ENCODE measurements around the gene PIR.

Gene PIR

DNA sequence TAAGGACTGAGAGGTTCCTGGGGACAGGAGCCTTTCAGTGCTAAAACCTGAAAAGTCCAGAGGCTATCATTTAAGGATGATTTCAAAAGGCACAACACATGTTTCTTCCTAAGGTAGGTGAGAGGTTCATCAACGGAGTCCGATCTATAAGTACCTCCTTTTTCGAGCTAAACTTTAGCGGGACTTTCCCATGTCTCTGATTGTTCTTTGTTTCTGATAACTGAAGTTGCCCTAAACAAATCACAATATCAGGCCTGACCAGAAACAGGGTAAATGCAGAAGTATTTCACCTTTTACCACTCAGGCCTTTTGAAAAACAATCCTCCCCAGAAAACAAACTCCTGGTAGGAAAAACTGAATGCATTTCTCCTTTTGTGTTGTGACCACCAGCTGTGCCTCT lies 17.6 kb downstream of the PIR start:
- no peak for DNase-seq

DNA sequence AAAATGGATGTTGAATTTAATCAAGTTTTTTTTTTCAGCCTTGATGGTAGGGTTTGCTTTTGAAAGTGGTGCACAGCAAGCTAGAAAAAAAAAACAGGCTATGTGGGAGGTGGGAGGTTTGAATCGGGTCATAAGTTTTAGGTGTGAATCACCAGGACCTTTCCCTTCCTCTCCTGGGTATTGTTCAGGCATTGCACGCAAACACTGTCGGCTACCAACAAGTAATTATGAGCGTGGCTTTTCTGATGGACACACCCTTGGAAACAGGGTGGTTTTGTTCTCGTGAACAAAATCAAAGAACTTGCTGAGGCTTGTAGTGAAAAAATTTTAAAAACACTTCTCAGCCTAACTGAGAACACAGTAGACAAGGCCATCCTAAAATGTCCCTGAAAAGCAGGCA lies 18.1 kb downstream of the PIR start:
- DNase-seq: no peak

DNA sequence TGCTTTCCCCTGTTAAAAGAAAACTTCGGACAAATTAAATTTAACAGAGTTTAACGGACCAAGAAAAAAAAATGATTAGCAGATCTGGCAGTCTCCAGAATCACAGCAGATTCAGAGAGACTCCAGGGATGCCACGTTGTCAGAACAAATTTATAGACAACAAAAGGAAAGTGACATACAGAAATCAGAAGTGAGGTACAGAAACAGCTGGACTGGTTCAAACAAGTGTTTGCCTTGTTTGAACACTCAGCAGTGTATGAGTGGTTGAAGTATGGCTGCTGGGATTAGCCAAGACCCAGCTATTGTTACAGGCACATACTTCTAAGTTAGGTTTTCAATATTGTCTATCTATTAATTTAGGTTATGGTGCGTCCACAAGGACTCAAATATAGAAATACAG lies 19.1 kb downstream of the PIR start:
- DNase-seq: no peak

DNA sequence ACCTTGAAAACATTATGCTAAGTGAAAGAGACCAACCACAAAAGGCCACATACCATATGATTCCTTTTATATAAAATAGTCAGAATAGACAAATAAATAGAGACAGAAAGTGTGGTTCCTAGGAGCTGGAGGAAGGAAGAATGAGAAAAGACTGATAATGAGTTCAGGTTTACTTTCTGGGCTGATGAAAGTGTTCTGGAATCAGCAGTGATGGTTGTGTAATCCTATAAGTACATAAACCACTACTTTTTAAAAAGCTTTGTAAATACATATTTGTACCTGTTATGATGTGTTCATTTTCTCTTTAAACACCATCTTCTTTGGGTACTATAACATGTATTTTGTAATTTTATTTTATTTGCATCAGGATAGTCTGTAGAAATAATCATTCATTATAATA lies 20.6 kb downstream of the PIR start:
- DNase-seq: no peak

DNA sequence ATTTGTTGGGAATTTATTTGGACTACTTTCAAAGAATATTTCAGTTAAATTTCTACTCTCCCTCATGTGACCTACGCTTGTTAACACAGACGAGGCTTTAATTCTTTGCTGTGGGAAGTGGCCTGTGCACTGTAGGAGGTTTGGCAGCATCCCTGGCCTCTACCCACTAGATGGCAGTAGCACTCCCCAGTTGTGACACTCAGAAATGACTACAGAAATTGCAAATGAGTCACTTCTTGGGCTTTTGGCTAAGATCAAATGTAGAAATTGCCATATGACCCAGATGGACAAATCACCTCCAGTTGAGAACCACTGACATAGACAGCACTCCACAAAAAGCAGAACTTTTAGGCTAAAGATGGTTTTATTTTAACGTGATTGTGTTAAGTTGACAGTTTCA lies 22.1 kb downstream of the PIR start:
- DNase-seq: peak; percentile 71 to 82

DNA sequence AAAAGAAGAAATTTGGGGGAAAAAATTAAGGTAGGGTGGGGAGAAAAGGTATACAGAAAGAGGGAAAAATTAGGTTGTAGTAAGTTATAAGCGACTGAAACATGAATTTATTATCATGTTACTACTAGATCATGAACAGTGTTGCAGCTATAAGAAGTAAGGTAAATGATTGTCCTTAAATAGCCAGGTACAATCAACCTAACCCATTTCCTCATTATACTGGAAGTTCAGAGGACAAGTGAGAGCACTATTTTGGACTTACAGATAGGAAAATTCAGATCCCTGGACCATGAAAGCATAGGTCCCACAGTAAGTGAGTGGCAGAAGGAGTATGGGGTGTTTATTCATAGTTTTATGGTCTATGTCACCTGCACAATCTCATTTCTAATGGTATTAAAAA lies 23.5 kb downstream of the PIR start:
- DNase-seq: no peak

DNA sequence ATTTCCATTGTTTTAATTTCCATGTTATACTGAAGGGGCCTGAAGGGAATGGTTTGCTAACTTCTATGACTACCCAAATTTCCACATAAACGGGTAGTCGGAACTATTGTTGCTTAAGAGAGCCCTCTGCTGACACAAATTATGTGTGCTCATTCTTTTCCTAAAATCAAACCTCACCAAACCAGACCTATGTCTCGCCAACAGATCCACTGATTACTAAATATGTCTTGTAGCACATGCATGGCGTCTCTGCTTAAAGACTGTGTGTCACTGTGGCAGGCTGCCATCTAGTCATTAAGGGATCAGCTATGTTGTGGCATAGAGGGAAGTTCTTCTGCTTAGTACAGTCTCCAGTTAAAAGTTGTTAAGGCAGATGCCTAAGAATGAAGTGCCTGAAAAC lies 25.1 kb downstream of the PIR start:
- DNase-seq: peak; percentile 43 to 50

DNA sequence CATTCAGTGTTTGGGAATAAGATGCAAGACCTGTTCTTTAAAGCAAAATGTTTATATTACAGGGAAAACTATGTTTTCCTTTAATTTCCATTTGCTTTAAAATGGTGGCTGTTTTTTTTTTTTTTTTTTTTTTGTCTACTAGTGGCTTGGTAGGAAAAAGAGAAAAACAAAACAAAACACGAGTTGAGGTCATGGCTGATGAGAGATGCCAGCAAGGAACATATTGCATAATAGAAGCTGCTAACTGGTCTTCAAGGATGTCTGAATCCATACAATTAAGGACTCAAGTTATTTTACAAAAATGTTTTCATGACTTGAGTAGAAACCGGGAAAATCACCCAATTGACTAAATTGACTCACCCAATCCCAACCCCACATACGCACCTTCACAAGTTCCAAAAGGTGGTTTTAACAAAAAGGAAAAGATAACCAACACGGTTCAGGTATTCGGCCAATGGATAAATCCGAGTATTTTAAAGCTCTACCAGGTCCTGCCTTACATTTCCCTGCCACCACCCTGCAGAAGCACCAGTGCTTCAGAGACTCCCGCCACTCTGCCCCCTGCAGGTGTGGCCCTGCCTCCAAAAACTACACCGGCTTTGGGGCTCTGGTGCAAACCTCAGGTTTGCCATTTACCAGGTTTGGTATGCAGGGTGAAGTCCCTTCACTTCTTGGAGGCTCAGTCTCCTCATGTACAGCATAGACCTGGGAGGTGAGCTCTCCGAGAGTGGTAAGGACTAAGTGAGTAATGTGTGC lies 27.1 kb downstream of the PIR start:
- no peak for DNase-seq

DNA sequence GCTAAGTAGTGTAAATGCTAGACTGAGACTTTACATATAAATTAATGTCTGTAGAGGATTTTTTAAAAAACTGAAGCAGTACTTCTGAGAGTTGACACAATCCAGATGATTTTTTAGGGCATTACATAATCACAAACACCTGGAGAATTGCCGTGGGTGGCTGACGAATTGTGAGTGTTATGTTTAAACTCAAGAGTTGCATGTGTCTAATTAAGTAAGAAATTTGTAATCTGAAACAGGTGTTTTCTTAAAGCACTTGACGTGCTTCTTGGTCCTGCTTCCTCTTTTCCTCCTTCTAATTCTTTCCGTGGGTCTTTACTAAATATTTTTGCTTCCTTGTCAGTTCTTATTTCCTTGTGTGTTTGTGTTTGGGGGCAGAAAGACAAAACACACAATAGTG lies 27.8 kb downstream of the PIR start:
- no peak for DNase-seq

DNA sequence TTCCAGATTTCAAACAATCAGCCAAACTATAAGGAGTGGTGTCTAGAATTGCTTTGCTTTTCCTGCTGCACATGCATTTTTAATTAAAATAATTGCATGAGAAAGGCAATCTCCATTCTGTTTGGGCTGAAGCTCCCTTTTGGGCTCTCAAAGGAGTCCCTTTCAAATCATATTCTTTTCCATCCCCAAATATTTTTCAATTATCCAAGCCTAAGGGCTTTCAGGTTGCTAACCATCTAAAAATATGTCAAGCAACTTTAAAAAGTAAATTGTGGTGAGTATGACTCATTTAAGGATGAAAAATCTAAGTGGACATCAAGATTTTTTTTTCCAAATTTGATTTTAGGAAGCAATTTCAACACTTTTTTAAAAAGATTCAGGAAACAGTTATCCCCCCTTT lies 28.4 kb downstream of the PIR start:
- DNase-seq: no peak

DNA sequence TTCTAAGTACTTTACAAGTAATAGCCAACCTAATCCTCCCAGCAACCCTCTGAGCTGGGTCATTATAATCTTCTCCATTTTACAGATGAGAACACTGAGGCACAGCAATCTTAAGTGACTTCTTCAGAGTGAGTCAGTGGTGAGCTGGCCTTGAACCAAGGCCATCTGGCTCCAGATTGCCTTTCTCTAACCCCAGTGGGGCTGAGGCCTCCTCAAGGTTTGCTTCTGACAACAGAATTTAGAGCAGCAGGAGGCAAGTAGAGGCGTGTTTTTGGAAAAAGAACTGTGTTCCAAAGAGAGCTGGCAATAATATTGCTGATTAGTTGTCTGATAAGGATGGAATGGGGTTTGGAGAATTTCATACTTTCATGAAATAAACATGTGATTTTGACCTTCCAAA lies 41.2 kb downstream of the PIR start:
- no peak for DNase-seq

DNA sequence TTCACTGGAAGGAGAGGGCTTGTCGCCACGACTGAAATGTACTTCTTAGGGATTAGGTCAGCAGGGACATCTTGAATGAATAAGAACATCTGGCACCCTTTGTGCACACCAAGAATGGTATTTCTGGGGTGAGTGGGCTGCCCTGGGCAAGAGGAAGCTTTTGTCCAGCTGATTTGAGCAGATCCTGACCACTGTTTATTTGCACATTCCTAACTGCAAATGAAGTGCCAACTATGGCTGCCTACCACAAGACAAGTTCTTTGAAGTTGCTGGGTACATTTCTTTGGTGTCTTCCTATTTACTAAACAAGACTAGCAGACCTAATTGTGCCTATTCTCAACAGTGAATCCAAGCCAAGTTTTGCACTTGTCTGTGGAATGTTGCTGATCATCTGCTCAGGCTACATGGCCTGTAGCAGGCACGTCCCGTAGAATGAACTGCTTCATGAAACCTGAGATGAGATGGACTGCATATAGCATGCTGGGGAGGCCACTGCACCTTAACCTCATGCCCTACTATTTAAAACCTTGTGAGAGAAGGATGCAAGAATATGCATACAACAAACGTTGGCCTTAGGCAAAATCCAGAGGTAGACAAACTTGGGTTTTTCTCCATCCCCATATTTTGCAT lies 45.0 kb downstream of the PIR start:
- DNase-seq: no peak

DNA sequence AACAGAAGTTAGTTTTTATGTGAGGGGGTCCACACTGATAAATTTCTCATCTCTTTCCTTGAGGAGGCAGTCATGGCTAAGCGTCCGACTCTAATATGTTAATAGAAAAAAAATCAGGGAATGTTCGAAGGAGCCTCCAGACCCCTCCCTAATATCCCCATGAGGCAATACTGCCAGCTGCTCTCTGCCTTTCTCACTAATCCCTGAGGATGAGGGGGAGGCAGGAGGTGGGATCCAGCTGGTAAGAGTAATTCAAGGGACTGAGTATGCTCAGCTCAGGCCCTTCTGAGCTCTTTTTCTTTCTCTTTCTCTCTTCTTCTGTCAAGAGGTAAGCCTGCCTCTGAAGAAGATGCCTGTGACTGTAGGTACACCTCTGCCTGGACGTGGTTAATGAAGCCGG lies 51.7 kb downstream of the PIR start:
- DNase-seq: no peak

DNA sequence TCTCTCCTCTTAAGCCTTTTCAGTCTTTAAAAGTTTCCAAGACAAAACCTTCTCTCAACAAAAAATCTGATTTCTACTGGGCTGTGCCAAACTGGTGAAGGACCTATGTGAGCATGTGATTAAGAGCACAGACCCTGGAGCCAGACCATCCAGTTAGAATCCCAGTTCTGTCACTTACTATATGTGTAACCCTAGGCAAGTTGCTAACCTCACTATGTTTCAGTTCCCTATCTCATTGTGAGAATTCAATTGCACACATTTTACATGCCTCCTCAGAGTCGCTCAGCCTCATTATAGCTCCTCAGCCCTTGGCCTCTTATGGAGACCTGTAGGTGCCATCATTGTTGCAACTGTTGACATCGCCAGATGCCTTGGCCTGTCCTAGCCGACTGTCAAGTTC lies 54.8 kb downstream of the PIR start:
- DNase-seq: peak in 1 of 2 donors; percentile 3

DNA sequence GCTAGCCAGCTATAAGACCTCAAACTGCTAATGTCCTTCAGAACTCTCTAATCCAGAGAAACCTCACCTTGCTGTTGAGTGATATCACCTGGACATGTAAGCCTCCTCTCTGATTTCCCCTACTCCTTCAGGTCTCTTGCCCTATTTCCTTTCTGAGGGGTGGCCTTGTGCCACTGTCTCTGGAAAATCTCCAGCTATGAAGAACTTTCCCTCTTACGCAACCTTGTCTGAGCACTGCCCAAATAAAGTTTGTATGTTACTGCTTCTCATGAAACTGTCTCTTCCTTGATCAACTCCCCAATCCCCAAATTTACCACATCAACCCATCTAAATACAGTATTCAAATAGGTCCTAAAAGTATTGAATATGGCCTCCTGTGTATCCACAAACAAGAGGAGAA lies 55.4 kb downstream of the PIR start:
- no peak for DNase-seq

DNA sequence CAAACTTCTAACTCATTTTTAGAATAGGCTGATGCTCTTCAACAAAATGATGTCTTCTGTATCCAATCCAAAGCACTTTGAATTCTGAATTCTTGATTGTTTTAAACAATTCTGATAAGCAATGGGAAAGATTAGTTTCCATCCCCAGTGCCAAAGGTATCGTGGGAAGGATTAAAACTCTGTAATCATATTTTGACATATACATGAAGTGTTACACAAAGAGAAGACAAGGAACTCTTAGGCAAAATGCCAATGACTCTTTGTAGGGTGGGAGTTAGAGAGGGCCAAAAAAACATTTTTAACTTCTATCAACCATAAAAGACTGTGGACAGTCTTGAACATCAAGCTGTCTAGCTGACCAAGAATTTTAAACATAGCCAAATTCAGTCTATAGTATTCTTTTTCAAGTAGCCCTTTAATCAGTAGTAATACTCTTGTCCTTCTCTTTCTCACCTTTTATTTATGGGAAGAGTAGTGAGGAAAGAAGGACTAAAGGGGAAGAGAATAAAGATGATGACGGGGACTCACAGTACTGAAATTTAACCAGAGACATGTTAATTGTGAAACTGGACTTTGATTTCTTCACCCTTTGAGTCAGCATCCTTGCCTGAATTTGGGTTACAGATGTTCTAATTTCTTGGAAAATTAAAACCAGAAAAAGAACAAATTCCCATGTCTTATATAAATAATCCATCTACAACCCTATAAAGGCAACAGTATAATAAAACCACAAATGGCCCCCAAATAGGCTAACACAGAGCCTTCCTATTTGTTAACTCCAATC lies 57.1 kb downstream of the PIR start:
- DNase-seq: peak; percentile 24 to 39

DNA sequence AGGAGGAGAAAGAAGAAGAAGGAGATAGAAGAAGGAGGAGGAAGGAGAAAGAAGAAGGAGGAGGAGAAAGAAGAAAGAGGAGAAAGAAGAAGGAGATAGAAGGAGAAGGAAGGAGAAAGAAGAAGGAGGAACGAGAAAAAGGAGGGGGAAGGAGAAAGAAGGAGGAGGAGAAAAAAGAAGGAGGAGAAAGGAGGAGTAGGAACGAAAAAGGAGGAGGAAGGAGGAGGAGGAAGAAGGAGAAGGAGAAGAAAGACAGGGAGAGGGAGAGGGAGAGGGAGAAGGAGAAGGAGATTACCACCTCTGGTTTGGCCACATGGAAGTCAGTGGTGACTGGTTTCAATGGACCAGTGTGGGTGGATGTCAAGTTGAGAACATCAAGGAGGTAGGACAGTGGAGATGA lies 58.9 kb downstream of the PIR start:
- DNase-seq: no peak

DNA sequence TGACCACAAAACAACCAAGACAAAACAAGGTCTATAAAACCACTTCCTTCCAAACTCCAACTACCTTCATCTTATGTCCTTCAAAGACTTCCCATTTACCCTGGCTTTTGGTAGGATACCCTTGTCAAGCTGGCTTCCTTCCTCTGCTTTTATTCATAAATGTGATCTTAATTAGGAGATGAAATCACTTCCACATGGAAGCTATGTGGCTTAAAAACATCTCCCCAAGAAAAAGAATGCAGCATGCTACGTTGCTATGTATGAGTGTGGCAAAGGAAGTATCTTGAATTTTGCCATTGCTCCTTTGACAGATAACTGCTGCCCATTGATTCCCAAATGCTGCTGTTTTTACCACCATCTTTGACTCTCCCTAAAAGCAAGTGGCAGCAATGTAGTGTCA lies 62.5 kb downstream of the PIR start:
- no peak for DNase-seq

DNA sequence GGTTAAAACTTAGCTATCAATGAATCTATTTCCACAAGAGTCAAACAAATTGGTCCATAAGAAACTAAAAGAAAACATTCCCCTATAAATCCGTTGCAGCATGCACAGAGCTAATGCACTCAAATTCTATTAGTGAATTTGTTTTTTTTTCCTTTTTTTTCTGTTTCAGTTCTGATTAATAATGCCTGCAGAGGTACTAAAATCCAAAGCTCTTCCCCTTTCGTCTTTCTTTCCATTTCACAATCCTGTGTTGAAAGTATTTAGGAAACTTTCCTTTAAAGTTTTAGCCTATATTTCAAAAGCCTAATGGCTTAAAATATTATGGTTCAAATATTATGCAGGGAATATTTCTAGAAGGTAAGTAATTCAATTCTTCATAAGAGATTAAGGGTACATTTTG lies 63.1 kb downstream of the PIR start:
- peak; percentile 24 to 27 for DNase-seq

DNA sequence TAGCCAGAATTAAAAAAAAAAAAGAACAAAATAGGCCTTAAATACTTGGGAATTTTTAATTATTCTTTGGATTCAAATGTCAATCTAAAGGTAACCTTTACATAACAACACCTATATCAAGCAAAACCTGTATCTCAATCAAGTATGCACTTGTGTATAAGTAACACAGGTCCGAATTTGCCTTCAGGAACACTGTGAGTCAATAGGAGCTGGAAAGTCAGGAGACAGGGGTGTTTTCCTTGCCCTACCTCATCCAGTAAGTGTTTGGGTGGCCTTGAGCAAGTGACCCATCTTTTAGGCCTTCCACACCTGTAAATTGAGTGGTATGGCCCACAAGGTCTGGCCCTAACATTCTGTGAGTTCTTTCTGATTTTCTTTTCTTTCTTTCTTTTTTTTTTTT lies 68.1 kb downstream of the PIR start:
- DNase-seq: no peak

DNA sequence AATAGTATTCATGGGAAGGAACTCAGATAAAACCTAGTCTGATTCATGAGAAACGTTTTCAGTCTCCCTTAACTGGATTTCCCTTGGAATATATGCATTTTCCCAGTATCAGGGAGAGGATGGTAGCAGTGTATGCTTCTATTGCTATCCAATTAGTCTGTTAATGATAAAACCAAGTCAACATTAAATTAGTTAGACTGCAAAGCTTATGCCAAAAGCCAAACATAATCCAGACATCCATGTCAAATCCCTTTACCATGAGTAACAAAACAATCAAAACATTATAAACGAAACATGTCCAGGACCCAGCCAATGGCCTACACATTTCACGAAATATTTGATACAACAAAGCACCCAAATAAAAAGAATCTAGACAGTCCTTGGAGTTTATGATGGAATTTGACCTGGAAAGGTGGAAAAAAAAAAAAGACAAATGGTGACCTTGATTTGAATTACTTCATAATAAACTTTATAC lies 74.4 kb downstream of the PIR start:
- DNase-seq: no peak

DNA sequence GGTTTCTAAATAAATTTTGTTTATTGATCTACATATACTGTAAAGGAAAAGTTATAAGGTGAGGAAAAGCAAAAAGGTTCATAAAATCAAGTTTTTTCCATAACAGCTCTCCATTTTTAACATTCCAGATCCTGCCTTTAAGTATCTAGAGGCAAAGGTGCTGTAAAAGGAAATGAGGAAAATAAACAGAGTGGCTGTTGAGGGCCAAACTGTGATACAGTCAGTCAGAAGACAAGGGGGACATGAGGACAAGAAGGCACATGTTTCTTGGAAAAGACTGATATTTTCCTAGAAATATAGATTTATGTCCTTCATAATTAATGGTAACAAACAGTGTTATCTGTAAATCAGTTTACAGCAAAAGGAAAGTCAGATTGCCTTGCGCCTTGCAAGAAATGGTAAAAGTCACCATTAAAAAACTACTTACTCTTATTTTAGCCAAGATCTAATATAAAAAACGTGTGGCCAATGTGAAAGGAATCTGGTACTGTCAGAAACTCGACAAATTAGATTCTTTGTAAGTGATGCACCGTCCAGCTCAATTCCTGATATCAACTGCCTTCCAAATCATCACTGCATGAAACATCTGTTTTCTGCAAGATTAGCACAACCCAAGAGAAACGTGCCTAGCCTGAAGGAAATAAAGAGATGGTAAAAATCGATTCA lies 75.0 kb downstream of the PIR start:
- no peak for DNase-seq

All from inflammatory macrophage treated with lipopolysaccharide for 1 hour (primary cell).